ENCODE data around the gene DUSP14. TPM values are rescaled to one million over a fixed set of nuclear protein-coding genes. Genes with fewer than 3 reads are reported as not detected.

DUSP14 gene
- polyA plus RNA-seq, 1 of the 3 experiments (the other 2 are of a cell fraction): 85.8 TPM

- TF ChIP-seq TEAD4 (IDR thresholded peaks at IDR 0.05; ENCODE audit: borderline replicate concordance, insufficient read depth): 0 out of 2 replicates have a peak, but pooled peaks have one; percentile 55
- TF ChIP-seq SIN3A (IDR thresholded peaks at IDR 0.05; ENCODE audit: borderline replicate concordance, low read depth, low read length): peak; percentile 58; the same call in 1 of the 2 replicates
- no peak for TF ChIP-seq GATA2 (CRISPR knock-in tag; IDR thresholded peaks at IDR 0.05)
- TF ChIP-seq RXRA (IDR thresholded peaks at IDR 0.05; ENCODE audit: borderline replicate concordance, low read depth): no peak
- TF ChIP-seq RFX5 (IDR thresholded peaks at IDR 0.05; ENCODE audit: low read length): no peak
- TF ChIP-seq MAX (IDR thresholded peaks at IDR 0.05; ENCODE audit: low read depth): peak; percentile 61
- no peak for TF ChIP-seq FOXJ3 (CRISPR knock-in tag; IDR thresholded peaks at IDR 0.05)
- no peak for TF ChIP-seq EZH2phosphoT487 (IDR thresholded peaks at IDR 0.05; ENCODE audit: borderline replicate concordance, low read depth)
- TF ChIP-seq, protein P1, sequence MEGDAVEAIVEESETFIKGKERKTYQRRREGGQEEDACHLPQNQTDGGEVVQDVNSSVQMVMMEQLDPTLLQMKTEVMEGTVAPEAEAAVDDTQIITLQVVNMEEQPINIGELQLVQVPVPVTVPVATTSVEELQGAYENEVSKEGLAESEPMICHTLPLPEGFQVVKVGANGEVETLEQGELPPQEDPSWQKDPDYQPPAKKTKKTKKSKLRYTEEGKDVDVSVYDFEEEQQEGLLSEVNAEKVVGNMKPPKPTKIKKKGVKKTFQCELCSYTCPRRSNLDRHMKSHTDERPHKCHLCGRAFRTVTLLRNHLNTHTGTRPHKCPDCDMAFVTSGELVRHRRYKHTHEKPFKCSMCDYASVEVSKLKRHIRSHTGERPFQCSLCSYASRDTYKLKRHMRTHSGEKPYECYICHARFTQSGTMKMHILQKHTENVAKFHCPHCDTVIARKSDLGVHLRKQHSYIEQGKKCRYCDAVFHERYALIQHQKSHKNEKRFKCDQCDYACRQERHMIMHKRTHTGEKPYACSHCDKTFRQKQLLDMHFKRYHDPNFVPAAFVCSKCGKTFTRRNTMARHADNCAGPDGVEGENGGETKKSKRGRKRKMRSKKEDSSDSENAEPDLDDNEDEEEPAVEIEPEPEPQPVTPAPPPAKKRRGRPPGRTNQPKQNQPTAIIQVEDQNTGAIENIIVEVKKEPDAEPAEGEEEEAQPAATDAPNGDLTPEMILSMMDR (IDR thresholded peaks at IDR 0.05): no peak
- TF ChIP-seq REST (IDR thresholded peaks at IDR 0.05; ENCODE audit: low read depth, low read length): no peak
- no peak for TF ChIP-seq SMC3 (IDR thresholded peaks at IDR 0.05; ENCODE audit: low read depth, low read length)
- TF ChIP-seq CHD2 (IDR thresholded peaks at IDR 0.05; ENCODE audit: low read length, partially characterized antibody): no peak
- TF ChIP-seq RCOR1 (IDR thresholded peaks at IDR 0.05; ENCODE audit: low read length): no peak
- TF ChIP-seq, protein P2, sequence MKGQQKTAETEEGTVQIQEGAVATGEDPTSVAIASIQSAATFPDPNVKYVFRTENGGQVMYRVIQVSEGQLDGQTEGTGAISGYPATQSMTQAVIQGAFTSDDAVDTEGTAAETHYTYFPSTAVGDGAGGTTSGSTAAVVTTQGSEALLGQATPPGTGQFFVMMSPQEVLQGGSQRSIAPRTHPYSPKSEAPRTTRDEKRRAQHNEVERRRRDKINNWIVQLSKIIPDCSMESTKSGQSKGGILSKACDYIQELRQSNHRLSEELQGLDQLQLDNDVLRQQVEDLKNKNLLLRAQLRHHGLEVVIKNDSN (IDR thresholded peaks at IDR 0.05; ENCODE audit: borderline replicate concordance, low read depth): no peak
- TF ChIP-seq ZBTB33 (IDR thresholded peaks at IDR 0.05; ENCODE audit: borderline replicate concordance, low read depth): no peak
- TF ChIP-seq MXI1 (IDR thresholded peaks at IDR 0.05; ENCODE audit: low read depth, low read length): no peak
- TF ChIP-seq EP300 (IDR thresholded peaks at IDR 0.05; ENCODE audit: borderline replicate concordance in 1 of 2, low read depth in 1 of 2, low read length in 1 of 2): peak in 1 of 2 experiments; percentile 60; a peak in 1 of 4 replicates
- TF ChIP-seq NRF1 (IDR thresholded peaks at IDR 0.05; ENCODE audit: low read depth, low read length): no peak
- TF ChIP-seq POLR2AphosphoS5 (IDR thresholded peaks at IDR 0.05; ENCODE audit: low read depth, low read length): peak; percentile 39; the same call in 1 of the 2 replicates
- peak; percentile 44; the same call in 1 of the 2 replicates for TF ChIP-seq JUND (IDR thresholded peaks at IDR 0.05)
- TF ChIP-seq TAF1 (IDR thresholded peaks at IDR 0.05; ENCODE audit: borderline replicate concordance, low read depth, low read length): no peak
- TF ChIP-seq GABPA (IDR thresholded peaks at IDR 0.05; ENCODE audit: low read depth): no peak
- TF ChIP-seq NFIC (IDR thresholded peaks at IDR 0.05; ENCODE audit: borderline replicate concordance): peak; percentile 43; the same call in 1 of the 2 replicates
- TF ChIP-seq ELF1 (IDR thresholded peaks at IDR 0.05): no peak
Measured at GRCh38 chr17:37493249-37494027, 3.7 kb downstream of the DUSP14 start (continued).
